Measurements from ENCODE around the gene PIAS2.

Gene PIAS2

DNA sequence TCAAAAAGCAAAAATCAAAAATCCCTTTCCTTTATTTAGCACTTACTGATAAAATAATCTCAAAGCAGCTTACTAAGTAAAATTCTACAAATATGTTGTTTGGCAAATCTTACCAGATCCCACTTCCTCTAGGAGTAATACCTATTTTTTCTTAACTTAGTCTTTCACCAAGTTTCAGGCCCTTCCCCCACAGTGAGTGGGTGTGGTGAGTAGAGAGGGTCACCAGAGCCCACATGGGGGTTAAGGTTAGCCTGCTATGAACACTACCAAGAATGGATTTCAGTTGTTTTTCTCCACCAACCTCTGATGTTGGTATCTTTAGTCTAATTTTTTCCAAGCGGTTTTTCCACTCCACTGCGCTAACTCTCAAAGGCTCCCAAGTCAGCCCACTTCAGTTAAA is 23.2 kb downstream of the PIAS2 start:
- H3K27ac ChIP-seq (ENCODE audit: low read length) = no peak overlapping the region
- H3K9me3 ChIP-seq (ENCODE audit: control insufficient read depth in 1 of 2, low read length in 2 of 2) = peaks cover under 1 to 6% of the 10 kb centered on the region in 2 donors
- peaks cover 0 to 4% of the 10 kb centered on the region in 2 donors for H3K4me1 ChIP-seq (ENCODE audit: control insufficient read depth in 1 of 2, insufficient read depth in 2 of 2, low read length in 2 of 2)
- H3K4me3 ChIP-seq (ENCODE audit: low read depth in 1 of 2, low read length in 2 of 2) = no peak overlapping the region
- no peaks in the 10 kb centered on the region for H3K27me3 ChIP-seq (ENCODE audit: low read depth, low read length)
- peaks cover 0 to 15% of the 10 kb centered on the region in 2 donors for H3K36me3 ChIP-seq (ENCODE audit: control insufficient read depth in 1 of 2, insufficient read depth in 2 of 2, low read length in 2 of 2)

GRCh38 chr18:46893360-46893759 is 23.9 kb downstream of the PIAS2 start:
- no peak overlapping the region for H3K4me3 ChIP-seq (ENCODE audit: low read depth in 1 of 2, low read length in 2 of 2)
- peaks cover 0 to 4% of the 10 kb centered on the region in 2 donors for H3K4me1 ChIP-seq (ENCODE audit: control insufficient read depth in 1 of 2, insufficient read depth in 2 of 2, low read length in 2 of 2)
- no peak overlapping the region for H3K27ac ChIP-seq (ENCODE audit: low read length)

GRCh38 chr18:46892842-46893241 is 24.5 kb downstream of the PIAS2 start:
- Histone ChIP-seq H3K36me3 (ENCODE audit: control insufficient read depth in 1 of 2, insufficient read depth in 2 of 2, low read length in 2 of 2) (peaks cover 7 to 27% of the 10 kb centered on the region in 2 donors), H3K4me1 (ENCODE audit: control insufficient read depth in 1 of 2, insufficient read depth in 2 of 2, low read length in 2 of 2) (peaks cover 0 to 4% of the 10 kb centered on the region in 2 donors), H3K27ac (ENCODE audit: low read length) (no peak overlapping the region), H3K27me3 (ENCODE audit: low read depth, low read length) (no peaks in the 10 kb centered on the region), H3K4me3 (ENCODE audit: low read depth in 1 of 2, low read length in 2 of 2) (no peak overlapping the region), H3K9me3 (ENCODE audit: control insufficient read depth in 1 of 2, low read length in 2 of 2) (peaks cover 10 to 13% of the 10 kb centered on the region in 2 donors)

More at GRCh38 chr18:46893360-46893759, 23.9 kb downstream of the PIAS2 start:
- Histone ChIP-seq H3K27me3 (ENCODE audit: low read depth, low read length) (no peaks in the 10 kb centered on the region), H3K36me3 (ENCODE audit: control insufficient read depth in 1 of 2, insufficient read depth in 2 of 2, low read length in 2 of 2) (peaks cover 5 to 23% of the 10 kb centered on the region in 2 donors), H3K9me3 (ENCODE audit: control insufficient read depth in 1 of 2, low read length in 2 of 2) (peaks cover 8 to 12% of the 10 kb centered on the region in 2 donors)

- Histone ChIP-seq H3K9me3 (ENCODE audit: control insufficient read depth in 1 of 2, low read length in 2 of 2) (peaks cover 12 to 13% of the 10 kb centered on the region in 2 donors), H3K27me3 (ENCODE audit: low read depth, low read length) (no peaks in the 10 kb centered on the region), H3K36me3 (ENCODE audit: control insufficient read depth in 1 of 2, insufficient read depth in 2 of 2, low read length in 2 of 2) (peaks cover 7 to 27% of the 10 kb centered on the region in 2 donors), H3K4me1 (ENCODE audit: control insufficient read depth in 1 of 2, insufficient read depth in 2 of 2, low read length in 2 of 2) (peaks cover 0 to 4% of the 10 kb centered on the region in 2 donors), H3K4me3 (ENCODE audit: low read depth in 1 of 2, low read length in 2 of 2) (no peak overlapping the region), H3K27ac (ENCODE audit: low read length) (no peak overlapping the region)
Observed at GRCh38 chr18:46891742-46892214, 25.5 kb downstream of the PIAS2 start.

- no peaks in the 10 kb centered on the region for H3K27me3 ChIP-seq (ENCODE audit: low read depth, low read length)
- H3K36me3 ChIP-seq (ENCODE audit: control insufficient read depth in 1 of 2, insufficient read depth in 2 of 2, low read length in 2 of 2) = peaks cover 7 to 27% of the 10 kb centered on the region in 2 donors
- peak overlapping the region in 1 of 2 donors; percentile 25 for H3K4me3 ChIP-seq (ENCODE audit: low read depth in 1 of 2, low read length in 2 of 2)
- H3K9me3 ChIP-seq (ENCODE audit: control insufficient read depth in 1 of 2, low read length in 2 of 2) = peaks cover 12 to 13% of the 10 kb centered on the region in 2 donors
- H3K4me1 ChIP-seq (ENCODE audit: control insufficient read depth in 1 of 2, insufficient read depth in 2 of 2, low read length in 2 of 2) = peaks cover 0 to 4% of the 10 kb centered on the region in 2 donors
- no peak overlapping the region for H3K27ac ChIP-seq (ENCODE audit: low read length)
Observed at GRCh38 chr18:46888965-46889364, 28.3 kb downstream of the PIAS2 start.

GRCh38 chr18:46886893-46887292 is 30.4 kb downstream of the PIAS2 start:
- Histone ChIP-seq H3K9me3 (ENCODE audit: control insufficient read depth in 1 of 2, low read length in 2 of 2) (peaks cover 12 to 13% of the 10 kb centered on the region in 2 donors), H3K27ac (ENCODE audit: low read length) (no peak overlapping the region), H3K4me3 (ENCODE audit: low read depth in 1 of 2, low read length in 2 of 2) (no peak overlapping the region), H3K27me3 (ENCODE audit: low read depth, low read length) (no peaks in the 10 kb centered on the region), H3K4me1 (ENCODE audit: control insufficient read depth in 1 of 2, insufficient read depth in 2 of 2, low read length in 2 of 2) (peaks cover 0 to 4% of the 10 kb centered on the region in 2 donors), H3K36me3 (ENCODE audit: control insufficient read depth in 1 of 2, insufficient read depth in 2 of 2, low read length in 2 of 2) (peaks cover 7 to 27% of the 10 kb centered on the region in 2 donors)

DNA sequence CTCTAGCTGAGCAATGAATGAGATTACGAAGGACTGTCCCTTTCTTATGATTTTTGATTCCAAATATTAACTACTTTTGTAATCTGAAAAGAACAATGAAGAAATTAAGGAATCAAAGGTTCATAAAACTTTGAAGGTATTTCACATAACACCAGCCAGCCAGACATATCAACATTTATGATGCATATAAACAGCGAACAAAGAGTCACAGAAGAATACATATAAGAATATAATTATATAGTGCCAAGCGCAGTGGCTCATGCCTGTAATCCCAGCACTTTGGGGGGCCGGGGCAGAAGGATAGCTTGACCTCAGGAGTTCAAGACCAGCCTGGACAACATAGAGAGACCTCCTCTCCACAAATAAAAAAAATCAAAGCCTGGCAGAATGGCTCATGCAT is 34.1 kb downstream of the PIAS2 start:
- H3K27me3 ChIP-seq (ENCODE audit: low read depth, low read length) = no peaks in the 10 kb centered on the region
- no peak overlapping the region for H3K4me3 ChIP-seq (ENCODE audit: low read depth in 1 of 2, low read length in 2 of 2)
- no peak overlapping the region for H3K27ac ChIP-seq (ENCODE audit: low read length)
- no peaks in the 10 kb centered on the region for H3K4me1 ChIP-seq (ENCODE audit: control insufficient read depth in 1 of 2, insufficient read depth in 2 of 2, low read length in 2 of 2)
- peaks cover 0 to 7% of the 10 kb centered on the region in 2 donors for H3K36me3 ChIP-seq (ENCODE audit: control insufficient read depth in 1 of 2, insufficient read depth in 2 of 2, low read length in 2 of 2)
- H3K9me3 ChIP-seq (ENCODE audit: control insufficient read depth in 1 of 2, low read length in 2 of 2) = peaks cover 1 to 2% of the 10 kb centered on the region in 2 donors

- H3K36me3 ChIP-seq (ENCODE audit: control insufficient read depth in 1 of 2, insufficient read depth in 2 of 2, low read length in 2 of 2) = peaks cover 0 to 4% of the 10 kb centered on the region in 2 donors
- peaks cover 0 to 13% of the 10 kb centered on the region in 2 donors for H3K9me3 ChIP-seq (ENCODE audit: control insufficient read depth in 1 of 2, low read length in 2 of 2)
- H3K4me1 ChIP-seq (ENCODE audit: control insufficient read depth in 1 of 2, insufficient read depth in 2 of 2, low read length in 2 of 2) = no peaks in the 10 kb centered on the region
- H3K27ac ChIP-seq (ENCODE audit: low read length) = no peak overlapping the region
- no peaks in the 10 kb centered on the region for H3K27me3 ChIP-seq (ENCODE audit: low read depth, low read length)
- H3K4me3 ChIP-seq (ENCODE audit: low read depth in 1 of 2, low read length in 2 of 2) = peak overlapping the region in 1 of 2 donors; percentile 11
Observed at GRCh38 chr18:46877329-46877987, 39.8 kb downstream of the PIAS2 start.

DNA sequence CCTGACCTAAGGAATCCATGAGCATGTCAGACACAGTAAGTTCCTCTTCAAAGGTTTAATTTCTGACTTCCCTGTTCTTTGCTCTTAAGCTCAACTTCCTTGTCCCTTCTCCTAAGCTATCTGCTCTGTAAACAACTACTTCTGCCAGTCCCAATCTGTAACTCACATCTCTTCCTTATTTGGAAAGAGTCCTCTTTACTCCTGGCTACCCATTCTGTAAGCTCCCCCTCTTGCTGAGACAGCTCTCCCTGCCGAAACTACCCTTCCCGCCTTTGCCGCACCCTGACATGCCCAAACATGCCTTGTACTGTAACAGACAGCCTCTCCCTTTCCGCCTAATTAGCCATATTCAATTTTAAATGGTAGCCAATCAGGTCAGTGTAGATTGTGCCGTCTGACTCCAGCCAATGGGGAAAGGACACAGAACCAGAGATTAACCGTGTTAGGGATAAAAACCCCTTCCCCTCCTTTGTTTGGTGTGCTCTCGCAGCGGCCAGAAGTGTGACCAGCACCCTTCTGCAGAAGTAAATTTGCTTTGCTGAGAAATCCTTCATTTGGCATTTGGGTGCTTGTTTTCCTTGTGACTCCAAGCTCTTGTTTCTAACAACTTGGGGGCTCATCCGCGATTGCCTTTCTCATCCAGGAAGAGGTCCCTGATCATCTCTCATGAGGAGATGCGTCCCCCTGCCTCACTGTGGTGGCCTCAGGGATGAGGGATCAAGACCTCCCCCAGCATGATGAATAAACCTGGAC is 49.0 kb downstream of the PIAS2 start:
- H3K4me1 ChIP-seq (ENCODE audit: control insufficient read depth in 1 of 2, insufficient read depth in 2 of 2, low read length in 2 of 2) = no peaks in the 10 kb centered on the region
- no peaks in the 10 kb centered on the region for H3K27me3 ChIP-seq (ENCODE audit: low read depth, low read length)
- H3K4me3 ChIP-seq (ENCODE audit: low read depth in 1 of 2, low read length in 2 of 2) = peak overlapping the region in 1 of 2 donors; percentile 14
- H3K27ac ChIP-seq (ENCODE audit: low read length) = no peak overlapping the region
- H3K9me3 ChIP-seq (ENCODE audit: control insufficient read depth in 1 of 2, low read length in 2 of 2) = peaks cover 8 to 17% of the 10 kb centered on the region in 2 donors
- peaks cover 0 to 9% of the 10 kb centered on the region in 2 donors for H3K36me3 ChIP-seq (ENCODE audit: control insufficient read depth in 1 of 2, insufficient read depth in 2 of 2, low read length in 2 of 2)

DNA sequence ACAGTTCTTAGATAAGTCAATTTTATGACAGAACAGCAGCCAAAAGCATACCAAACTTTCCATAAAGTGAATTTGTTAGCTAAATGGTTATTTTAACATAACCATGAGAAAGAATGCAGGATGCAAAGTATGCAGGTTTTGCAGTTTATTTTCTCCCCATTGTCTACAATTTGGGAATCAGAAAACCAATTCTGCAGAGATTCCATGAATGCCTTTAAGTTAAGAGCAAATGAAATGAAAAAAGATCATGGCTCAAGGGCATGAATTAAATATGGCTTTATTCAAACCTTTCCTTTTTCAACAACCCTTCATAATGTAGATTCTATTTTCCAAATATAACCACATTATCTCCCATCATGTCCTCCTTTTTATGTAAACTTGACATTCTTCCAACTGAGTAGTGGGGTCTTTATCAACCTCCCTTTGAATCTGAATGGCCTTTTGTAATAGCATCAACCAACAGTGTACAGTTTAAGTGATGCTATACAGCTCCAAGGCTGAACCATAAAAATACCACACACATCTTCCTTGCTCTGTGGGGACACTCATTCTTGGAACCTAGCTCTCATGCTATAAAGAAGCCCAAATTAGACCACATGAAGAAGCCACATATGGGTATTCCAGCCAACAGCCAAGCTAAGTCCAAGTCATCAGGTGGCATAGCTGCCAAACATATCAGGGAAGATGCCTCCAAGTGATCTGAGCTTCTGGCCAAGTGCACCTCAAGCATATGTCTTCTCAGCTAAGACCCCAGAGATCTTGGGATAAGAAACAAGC is 49.8 kb downstream of the PIAS2 start:
- peaks cover 0 to 9% of the 10 kb centered on the region in 2 donors for H3K36me3 ChIP-seq (ENCODE audit: control insufficient read depth in 1 of 2, insufficient read depth in 2 of 2, low read length in 2 of 2)
- H3K4me3 ChIP-seq (ENCODE audit: low read depth in 1 of 2, low read length in 2 of 2) = no peak overlapping the region
- H3K4me1 ChIP-seq (ENCODE audit: control insufficient read depth in 1 of 2, insufficient read depth in 2 of 2, low read length in 2 of 2) = no peaks in the 10 kb centered on the region
- H3K27ac ChIP-seq (ENCODE audit: low read length) = no peak overlapping the region
- no peaks in the 10 kb centered on the region for H3K27me3 ChIP-seq (ENCODE audit: low read depth, low read length)
- peaks cover 8 to 17% of the 10 kb centered on the region in 2 donors for H3K9me3 ChIP-seq (ENCODE audit: control insufficient read depth in 1 of 2, low read length in 2 of 2)

DNA sequence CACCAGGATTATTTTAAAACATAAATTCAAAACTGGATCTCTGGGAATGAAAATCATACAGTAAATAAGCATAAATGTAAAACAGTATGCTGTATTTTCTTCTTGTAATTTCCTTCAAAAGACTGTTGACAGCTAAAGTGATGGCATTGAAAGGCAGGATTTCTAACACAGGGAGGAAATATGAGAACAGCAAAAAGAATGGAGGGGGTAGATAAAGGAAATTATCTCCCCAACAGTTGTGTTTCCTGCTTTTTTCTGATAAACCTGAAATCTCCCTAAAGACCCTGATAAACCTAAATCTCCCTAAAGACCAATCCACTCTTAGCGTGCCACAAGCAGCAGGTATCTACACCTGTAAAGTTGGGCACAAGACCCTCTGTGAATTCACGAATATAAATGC is 50.8 kb downstream of the PIAS2 start:
- Histone ChIP-seq H3K4me3 (ENCODE audit: low read depth in 1 of 2, low read length in 2 of 2) (no peak overlapping the region), H3K36me3 (ENCODE audit: control insufficient read depth in 1 of 2, insufficient read depth in 2 of 2, low read length in 2 of 2) (peaks cover 0 to 9% of the 10 kb centered on the region in 2 donors), H3K4me1 (ENCODE audit: control insufficient read depth in 1 of 2, insufficient read depth in 2 of 2, low read length in 2 of 2) (no peaks in the 10 kb centered on the region), H3K9me3 (ENCODE audit: control insufficient read depth in 1 of 2, low read length in 2 of 2) (peaks cover 8 to 17% of the 10 kb centered on the region in 2 donors), H3K27ac (ENCODE audit: low read length) (no peak overlapping the region), H3K27me3 (ENCODE audit: low read depth, low read length) (no peaks in the 10 kb centered on the region)

Measured in muscle layer of duodenum (tissue), 2 donors.